ENCODE results near the gene WDFY4.

The WDFY4 gene

DNA sequence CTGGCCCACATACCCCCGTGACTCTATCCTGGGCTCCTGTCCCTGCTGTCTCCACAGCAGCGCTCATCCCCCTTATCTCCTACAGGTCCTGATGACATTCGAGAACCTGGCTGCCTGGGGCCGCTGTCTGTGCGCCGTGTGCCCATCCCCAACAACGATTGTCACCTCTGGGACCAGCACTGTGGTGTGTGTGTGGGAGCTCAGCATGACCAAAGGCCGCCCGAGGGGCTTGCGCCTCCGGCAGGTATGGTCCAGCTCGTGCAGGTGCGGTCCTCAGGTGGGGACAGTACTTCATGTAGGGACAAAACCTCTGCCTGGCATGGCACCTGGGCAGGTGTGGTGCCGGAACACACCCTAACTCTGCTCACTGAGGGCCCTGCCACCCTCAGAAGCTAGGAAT lies 285.4 kb downstream of the WDFY4 start:
- no peak for DNase-seq (ENCODE audit: low read depth in 1 of 2, low spot score in 1 of 2)

GRCh38 chr10:48970654-48971053 lies 286.0 kb downstream of the WDFY4 start:
- no peak for DNase-seq (ENCODE audit: low read depth in 1 of 2, low spot score in 1 of 2)

- no peak for DNase-seq (ENCODE audit: low read depth in 1 of 2, low spot score in 1 of 2)
Observed at GRCh38 chr10:48973065-48973464, 288.4 kb downstream of the WDFY4 start.

- no peak for DNase-seq (ENCODE audit: low read depth in 1 of 2, low spot score in 1 of 2)
Observed at GRCh38 chr10:48974510-48975156, 290.0 kb downstream of the WDFY4 start.

DNA sequence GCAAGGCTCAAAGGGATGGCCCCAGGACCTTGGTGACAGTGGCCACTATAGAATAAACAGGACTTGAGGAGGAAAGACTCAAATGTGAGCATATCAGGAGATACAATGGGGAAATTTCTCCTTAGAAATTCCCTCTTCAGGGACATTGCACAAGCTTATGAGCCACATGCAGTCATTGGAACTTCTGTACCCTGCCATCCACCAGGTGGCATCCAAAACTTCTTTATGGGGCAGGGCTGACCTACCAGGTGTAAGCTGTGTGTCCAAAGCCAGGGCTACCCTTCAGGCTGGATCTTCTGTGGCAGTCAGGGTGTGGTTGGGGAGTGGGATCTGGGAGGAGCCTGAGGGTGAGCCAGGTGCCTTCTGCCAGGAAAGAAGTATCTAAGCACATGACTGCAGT lies 291.5 kb downstream of the WDFY4 start:
- DNase-seq (ENCODE audit: low read depth in 1 of 2, low spot score in 1 of 2): no peak

DNA sequence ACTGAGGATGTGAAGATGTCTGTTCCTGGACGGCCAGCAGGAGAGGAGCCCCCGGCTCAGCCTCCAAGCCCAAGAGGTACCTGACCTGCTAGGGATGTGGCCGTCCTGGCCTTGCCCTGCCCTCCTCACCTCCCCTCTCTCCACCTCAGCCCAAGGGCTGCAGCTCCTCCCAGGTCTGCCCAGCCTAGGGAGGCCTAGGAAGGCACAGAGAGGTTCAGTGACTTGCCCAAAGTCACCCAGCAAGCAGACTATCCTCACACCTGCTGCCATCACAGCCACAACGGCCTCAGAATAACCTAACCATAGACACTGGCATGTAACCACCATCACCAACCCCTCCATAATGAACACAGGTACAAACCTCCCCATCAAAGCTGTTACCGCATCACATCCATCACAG lies 293.6 kb downstream of the WDFY4 start:
- no peak for DNase-seq (ENCODE audit: low read depth in 1 of 2, low spot score in 1 of 2)

DNA sequence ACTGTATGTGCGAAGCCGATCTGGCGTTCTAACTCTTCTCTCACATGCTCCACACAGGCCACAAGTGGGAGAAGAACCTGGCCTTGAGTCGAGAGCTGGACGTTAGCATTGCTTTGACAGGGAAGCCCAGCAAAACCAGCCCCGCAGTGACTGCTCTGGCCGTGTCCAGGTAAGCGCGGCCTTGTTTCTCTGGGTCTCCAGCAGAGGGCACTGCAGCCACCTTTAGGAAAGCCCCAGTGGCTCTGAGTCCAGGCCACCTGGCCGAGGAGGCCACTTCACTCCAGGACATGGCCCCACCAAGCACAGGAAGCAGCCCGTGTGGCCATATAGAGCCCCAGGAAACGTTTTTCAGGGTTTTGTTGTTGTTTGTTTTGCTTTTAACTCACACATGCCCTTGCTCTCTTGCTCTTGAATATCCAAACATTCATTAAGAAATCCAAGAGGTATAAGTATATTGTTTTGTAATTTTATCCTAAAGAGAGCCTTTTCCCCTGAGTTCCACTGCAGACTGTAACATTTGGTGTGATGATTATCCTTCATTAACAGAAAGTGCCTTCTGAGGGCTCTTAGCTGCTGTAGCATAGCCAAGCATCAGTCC lies 296.7 kb downstream of the WDFY4 start:
- DNase-seq (ENCODE audit: low read depth in 1 of 2, low spot score in 1 of 2): no peak

GRCh38 chr10:48982584-48982983 lies 297.9 kb downstream of the WDFY4 start:
- no peak for DNase-seq (ENCODE audit: low read depth in 1 of 2, low spot score in 1 of 2)

- no peak for DNase-seq (ENCODE audit: low read depth in 1 of 2, low spot score in 1 of 2)
Observed at GRCh38 chr10:48983648-48984351, 299.1 kb downstream of the WDFY4 start.

DNA sequence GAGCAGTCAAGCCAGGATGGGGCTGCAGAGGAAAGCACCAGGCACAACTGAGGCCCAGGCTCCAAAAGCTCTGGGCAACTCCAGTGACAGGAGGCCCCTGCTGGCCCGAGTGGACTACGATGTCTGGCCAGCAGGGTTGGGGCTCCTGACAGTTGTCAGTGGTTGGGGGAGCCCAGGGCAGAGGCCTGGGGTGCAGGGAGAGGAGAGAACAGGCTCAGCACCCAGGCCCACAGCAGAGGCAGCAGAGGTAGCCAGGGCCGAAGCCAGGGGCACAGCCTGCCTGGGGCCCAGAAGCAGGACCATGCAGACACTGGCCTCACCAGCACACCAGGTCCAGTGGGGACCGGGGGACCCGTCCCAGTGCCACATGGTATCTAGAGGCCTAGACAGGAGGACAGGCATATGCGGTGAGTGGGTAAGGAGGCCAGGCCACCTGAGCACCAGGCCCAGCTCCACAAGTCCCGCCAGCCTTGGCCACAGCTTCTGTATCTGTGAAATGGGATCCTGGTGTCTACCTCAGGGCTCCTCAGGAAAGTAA lies 301.0 kb downstream of the WDFY4 start:
- no peak for DNase-seq (ENCODE audit: low read depth in 1 of 2, low spot score in 1 of 2)

GRCh38 chr10:48990226-48990625 lies 305.6 kb downstream of the WDFY4 start:
- DNase-seq (ENCODE audit: low read depth in 1 of 2, low spot score in 1 of 2): no peak

DNA sequence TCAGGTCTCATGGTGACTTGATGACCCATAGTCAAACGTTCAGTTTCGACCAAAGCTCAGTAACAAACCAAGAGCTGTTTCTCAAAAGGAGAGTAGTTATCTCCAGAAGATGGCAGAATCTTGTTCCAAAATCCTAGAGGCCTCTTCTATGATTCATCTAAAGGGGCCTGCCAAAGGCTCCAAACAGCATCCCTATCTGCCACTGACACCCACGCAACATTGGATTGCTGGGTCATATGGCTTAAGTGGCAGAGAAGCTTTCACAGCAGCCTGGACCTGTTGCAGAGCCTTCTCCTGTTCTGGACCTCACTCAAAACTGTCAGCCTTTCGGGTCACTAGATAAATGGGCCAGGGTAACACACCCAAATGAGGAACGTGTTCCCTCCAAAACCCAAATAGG lies 309.0 kb downstream of the WDFY4 start:
- DNase-seq (ENCODE audit: low read depth in 1 of 2, low spot score in 1 of 2): no peak

DNA sequence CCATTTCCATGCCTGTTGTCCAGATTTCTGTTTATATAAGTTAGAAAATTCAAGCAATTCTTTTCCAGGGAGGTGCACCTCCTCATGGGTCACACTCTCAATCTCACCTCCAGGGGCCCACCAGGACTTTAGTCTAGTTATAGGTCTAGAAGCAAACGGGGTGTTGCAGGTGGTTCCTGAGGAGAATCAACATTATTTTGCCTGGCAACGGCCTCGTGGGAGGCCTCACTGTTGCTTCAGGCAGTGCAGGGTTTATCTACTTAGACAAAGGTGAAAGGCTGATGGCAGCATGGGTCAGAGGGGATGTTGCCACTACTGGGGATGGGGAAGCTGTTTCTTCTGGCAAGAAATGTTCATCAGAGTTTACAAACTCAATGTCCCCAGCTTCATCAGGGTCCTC lies 311.7 kb downstream of the WDFY4 start:
- no peak for DNase-seq (ENCODE audit: low read depth in 1 of 2, low spot score in 1 of 2)

GRCh38 chr10:48999346-48999745 lies 314.7 kb downstream of the WDFY4 start:
- DNase-seq (ENCODE audit: low read depth in 1 of 2, low spot score in 1 of 2): no peak

GRCh38 chr10:49000437-49001398 lies 316.0 kb downstream of the WDFY4 start:
- no peak for DNase-seq (ENCODE audit: low read depth in 1 of 2, low spot score in 1 of 2)

DNA sequence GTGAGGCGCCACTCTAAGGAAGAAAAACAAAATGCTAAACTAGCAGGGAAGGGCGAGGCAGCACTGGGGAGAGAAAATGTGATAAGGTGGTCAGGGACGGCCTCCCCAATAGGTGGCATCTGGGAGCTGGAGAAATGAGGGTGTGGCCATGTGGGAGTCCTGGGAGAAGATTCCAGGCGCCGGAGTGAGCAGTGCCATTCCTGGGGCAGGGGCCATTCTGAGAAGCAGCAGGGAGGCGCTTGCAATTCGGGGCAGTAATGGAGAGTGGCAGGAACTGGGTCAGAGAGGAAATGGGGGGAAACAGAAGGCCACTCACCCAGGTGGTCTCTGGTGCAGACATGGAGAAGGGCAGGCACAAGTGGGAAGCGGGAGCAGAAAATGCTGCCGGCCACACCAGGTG lies 316.7 kb downstream of the WDFY4 start:
- no peak for DNase-seq (ENCODE audit: low read depth in 1 of 2, low spot score in 1 of 2)

- no peak for DNase-seq (ENCODE audit: low read depth in 1 of 2, low spot score in 1 of 2)
Observed at GRCh38 chr10:49001870-49002672, 317.4 kb downstream of the WDFY4 start.

GRCh38 chr10:49005270-49005669 lies 320.6 kb downstream of the WDFY4 start:
- no peak for DNase-seq (ENCODE audit: low read depth in 1 of 2, low spot score in 1 of 2)

DNA sequence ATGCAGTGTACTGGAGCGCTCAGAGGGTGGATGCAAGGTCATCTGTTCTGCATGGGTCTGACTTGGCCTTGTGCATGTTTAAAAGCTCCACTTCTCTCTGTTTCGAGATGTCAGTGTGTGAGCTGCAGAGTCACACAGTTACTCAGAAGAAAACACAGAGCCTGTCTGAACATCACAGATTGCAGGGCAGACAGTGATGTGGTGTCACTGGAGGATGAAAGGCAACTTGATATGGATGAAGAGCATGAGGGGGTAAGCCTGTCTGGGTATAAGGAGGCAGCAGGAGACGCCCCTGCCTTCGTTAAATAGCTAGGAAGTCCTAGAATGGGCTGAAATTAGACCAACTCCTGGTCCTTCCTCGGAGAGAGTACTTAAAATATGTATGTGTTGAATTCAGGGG lies 322.5 kb downstream of the WDFY4 start:
- no peak for DNase-seq (ENCODE audit: low read depth in 1 of 2, low spot score in 1 of 2)

DNA sequence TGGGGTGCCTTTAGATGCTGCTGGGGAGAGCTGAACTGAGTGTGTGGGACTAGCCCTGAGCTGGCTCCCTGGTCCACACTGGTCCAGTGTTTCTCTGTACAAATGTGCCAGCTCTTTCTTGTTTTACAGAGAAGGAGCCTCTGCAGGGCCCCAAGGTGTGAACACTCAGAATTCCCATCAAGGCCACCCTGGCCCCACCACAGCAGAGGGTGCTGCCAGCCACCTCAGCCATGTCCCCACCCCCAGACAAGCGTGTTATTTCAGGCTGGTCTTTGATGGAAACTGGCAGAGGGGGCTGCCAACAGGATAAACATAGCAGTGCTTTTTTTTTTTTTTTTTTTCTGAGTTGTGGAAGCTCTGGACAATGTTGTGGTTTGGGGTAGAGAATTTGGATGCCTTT lies 323.4 kb downstream of the WDFY4 start:
- no peak for DNase-seq (ENCODE audit: low read depth in 1 of 2, low spot score in 1 of 2)
